Gastrocnemius medialis (tissue), 4 donors: ENCODE results near the gene PWWP2B. TPM values are rescaled to one million over a fixed set of nuclear protein-coding genes. Genes with fewer than 3 reads are reported as not detected.

Experiments used
- ATAC-seq, 2 donors: fragments of 150-250 bp; one replicate each; pipeline ENCODE4 v1.9.1; 2016
- DNase-seq, 2 donors: peaks; one replicate each; pipeline ENCODE4 v3.0.0-alpha.2; 2019
- H3K27ac ChIP-seq, 4 donors: fragments of 200-600 bp; sonication (generic); 1 replicate in 1 of 4; 2 replicates in 3 of 4; pipeline ENCODE4 v1.5.1; 2016 to 2018; ENCODE audit warnings: mild to moderate bottlenecking in 2 of 4, moderate library complexity in 1 of 4
- H3K27me3 ChIP-seq, 3 donors: fragments of 200-600 bp; sonication (generic) in 2 of 3; 1 replicate in 1 of 3; 2 replicates in 2 of 3; pipeline versions ENCODE4 v1.5.1 to v1.6.0; 2016 to 2019; ENCODE audit warnings: mild to moderate bottlenecking in 1 of 3, moderate library complexity in 1 of 3
- H3K36me3 ChIP-seq, 2 donors: fragments of 200-600 bp; sonication (generic) in 1 of 2; one replicate each; pipeline ENCODE4 v1.5.1; 2017 to 2018
- H3K4me1 ChIP-seq, 2 donors: fragments of 200-600 bp; sonication (generic) in 1 of 2; one replicate each; pipeline ENCODE4 v1.5.1; 2016 to 2017; ENCODE audit warnings: mild to moderate bottlenecking in 2 of 2
- H3K4me3 ChIP-seq, 4 donors: fragments of 200-600 bp; sonication (generic) in 3 of 4; 1 replicate in 1 of 4; 2 replicates in 3 of 4; pipeline ENCODE4 v1.5.1; 2016 to 2019; ENCODE audit warnings: mild to moderate bottlenecking in 2 of 4
- H3K9me3 ChIP-seq, 3 donors: fragments of 200-600 bp; sonication (generic) in 2 of 3; 1 replicate in 1 of 3; 2 replicates in 2 of 3; pipeline ENCODE4 v1.5.1; 2016 to 2019
- POLR2A ChIP-seq, 2 donors: fragments of 450-650 bp; IDR thresholded peaks; one replicate each; pipeline ENCODE4 v1.6.1; 2017; ENCODE audit warnings: antibody characterized with exemption in 2 of 2, mild to moderate bottlenecking in 2 of 2, moderate library complexity in 2 of 2
- in situ Hi-C, 4 donors: fragments of 200-750 bp; cut with MboI; loops; one replicate each; pipeline versions ENCODE4 v1.15.0 to v1.8.0; 2017; ENCODE audit warnings: low sequenced_read_pairs in 4 of 4
- intact Hi-C: fragments of 100-400 bp; cut with DNase I; formaldehyde crosslinking; loops from one replicate; pipeline ENCODE4 v1.15.1; 2023; ENCODE audit warnings: low total_unique reads
- total RNA-seq, 4 donors: library from RNA; depleted of rRNA; stranded (reverse); fragments of >200 nt; gene quantifications; one replicate each; pipeline versions ENCODE4 v1.1.0 to v1.2.3, GENCODE V29; 2016
- TF ChIP-seq, protein P1 (sequence below), 5 experiments: fragments of 450-650 bp in 3 of 5; fragments of 200-600 bp in 2 of 5; sonication (generic) in 2 of 5; IDR thresholded peaks in 4 of 5; conservative IDR thresholded peaks in 1 of 5; 1 replicate in 4 of 5; 2 replicates in 1 of 5; pipeline ENCODE4 v1.5.1; 2016 to 2019; ENCODE audit warnings: antibody characterized with exemption in 5 of 5, mild to moderate bottlenecking in 3 of 5, moderate library complexity in 3 of 5

Gene PWWP2B
- total RNA-seq, 4 donors from 2014 or later = 22.7 to 30.9 (median 24.4) TPM

GRCh38 chr10:132392811-132393694, 3.9 kb upstream of the PWWP2B start:
- H3K9me3 ChIP-seq = no peaks in the 10 kb centered on the region
- ATAC-seq (no peak), DNase-seq (peak in 1 of 2 donors; percentile 10)
- no peak overlapping the region for H3K27ac ChIP-seq
- TF ChIP-seq POLR2A (IDR thresholded peaks at IDR 0.05) = no peak
- TF ChIP-seq, protein P1, sequence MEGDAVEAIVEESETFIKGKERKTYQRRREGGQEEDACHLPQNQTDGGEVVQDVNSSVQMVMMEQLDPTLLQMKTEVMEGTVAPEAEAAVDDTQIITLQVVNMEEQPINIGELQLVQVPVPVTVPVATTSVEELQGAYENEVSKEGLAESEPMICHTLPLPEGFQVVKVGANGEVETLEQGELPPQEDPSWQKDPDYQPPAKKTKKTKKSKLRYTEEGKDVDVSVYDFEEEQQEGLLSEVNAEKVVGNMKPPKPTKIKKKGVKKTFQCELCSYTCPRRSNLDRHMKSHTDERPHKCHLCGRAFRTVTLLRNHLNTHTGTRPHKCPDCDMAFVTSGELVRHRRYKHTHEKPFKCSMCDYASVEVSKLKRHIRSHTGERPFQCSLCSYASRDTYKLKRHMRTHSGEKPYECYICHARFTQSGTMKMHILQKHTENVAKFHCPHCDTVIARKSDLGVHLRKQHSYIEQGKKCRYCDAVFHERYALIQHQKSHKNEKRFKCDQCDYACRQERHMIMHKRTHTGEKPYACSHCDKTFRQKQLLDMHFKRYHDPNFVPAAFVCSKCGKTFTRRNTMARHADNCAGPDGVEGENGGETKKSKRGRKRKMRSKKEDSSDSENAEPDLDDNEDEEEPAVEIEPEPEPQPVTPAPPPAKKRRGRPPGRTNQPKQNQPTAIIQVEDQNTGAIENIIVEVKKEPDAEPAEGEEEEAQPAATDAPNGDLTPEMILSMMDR (IDR thresholded peaks at IDR 0.05 in 4 of 5, conservative IDR thresholded peaks at IDR 0.05 in 1 of 5) = no peak
- no peak overlapping the region for H3K4me3 ChIP-seq
- H3K27me3 ChIP-seq = no peaks in the 10 kb centered on the region
- no peaks in the 10 kb centered on the region for H3K36me3 ChIP-seq
- H3K4me1 ChIP-seq = peaks cover 10 to 23% of the 10 kb centered on the region in 2 donors
- in situ Hi-C loops = loop anchor here in 3 of 4 donors (5.0 to 25.0 kb wide), 3 partner anchors 49 to 244 kb away; partner anchors contain the start of gene INPP5A (in 1 of the 3)
- intact Hi-C loops = loop anchor here (10.0 kb wide), 1 partner anchor 182 kb away; no protein-coding TSS in a partner anchor

DNA sequence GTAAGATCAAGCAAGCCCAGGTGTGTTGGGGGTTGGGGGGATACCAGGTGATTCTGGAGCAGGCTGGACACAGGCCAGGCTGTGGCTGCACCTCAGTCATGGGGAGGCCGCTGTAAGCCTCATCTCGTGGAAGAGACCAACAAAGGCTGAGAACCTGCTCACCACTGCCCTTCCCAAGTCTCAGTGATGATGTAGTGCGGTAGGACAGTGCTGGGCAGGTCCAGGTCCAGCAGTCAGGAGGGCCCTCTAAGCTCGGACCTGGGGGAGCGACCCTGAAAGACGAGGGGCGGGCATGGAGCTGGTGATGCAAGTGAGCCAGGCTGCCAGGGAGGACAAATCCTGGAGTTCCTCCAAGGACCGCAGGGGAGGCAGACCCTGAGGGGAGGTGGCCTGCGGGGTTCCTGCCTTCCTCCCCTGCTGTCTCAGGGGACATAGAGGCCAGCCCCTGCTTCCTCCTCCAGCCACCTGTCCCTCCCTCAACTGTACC, 3.3 kb upstream of the PWWP2B start:
- H3K27ac ChIP-seq = peak overlapping the region in 2 of 4 donors; percentile 97 to 98
- no peaks in the 10 kb centered on the region for H3K36me3 ChIP-seq
- H3K4me3 ChIP-seq = no peak overlapping the region
- no peak for ATAC-seq
- intact Hi-C loops (loop anchor here (10.0 kb wide), 1 partner anchor 181 kb away; no protein-coding TSS in a partner anchor), in situ Hi-C loops (loop anchor here in 3 of 4 donors (5.0 to 25.0 kb wide), 3 partner anchors 49 to 244 kb away; partner anchors contain the start of gene INPP5A (in 1 of the 3))
- H3K4me1 ChIP-seq = peaks cover 14 to 30% of the 10 kb centered on the region in 2 donors
- TF ChIP-seq POLR2A (IDR thresholded peaks at IDR 0.05) = no peak
- TF ChIP-seq, protein P1 (IDR thresholded peaks at IDR 0.05 in 4 of 5, conservative IDR thresholded peaks at IDR 0.05 in 1 of 5) = no peak
- no peak for DNase-seq
- no peaks in the 10 kb centered on the region for H3K27me3 ChIP-seq
- no peaks in the 10 kb centered on the region for H3K9me3 ChIP-seq

DNA sequence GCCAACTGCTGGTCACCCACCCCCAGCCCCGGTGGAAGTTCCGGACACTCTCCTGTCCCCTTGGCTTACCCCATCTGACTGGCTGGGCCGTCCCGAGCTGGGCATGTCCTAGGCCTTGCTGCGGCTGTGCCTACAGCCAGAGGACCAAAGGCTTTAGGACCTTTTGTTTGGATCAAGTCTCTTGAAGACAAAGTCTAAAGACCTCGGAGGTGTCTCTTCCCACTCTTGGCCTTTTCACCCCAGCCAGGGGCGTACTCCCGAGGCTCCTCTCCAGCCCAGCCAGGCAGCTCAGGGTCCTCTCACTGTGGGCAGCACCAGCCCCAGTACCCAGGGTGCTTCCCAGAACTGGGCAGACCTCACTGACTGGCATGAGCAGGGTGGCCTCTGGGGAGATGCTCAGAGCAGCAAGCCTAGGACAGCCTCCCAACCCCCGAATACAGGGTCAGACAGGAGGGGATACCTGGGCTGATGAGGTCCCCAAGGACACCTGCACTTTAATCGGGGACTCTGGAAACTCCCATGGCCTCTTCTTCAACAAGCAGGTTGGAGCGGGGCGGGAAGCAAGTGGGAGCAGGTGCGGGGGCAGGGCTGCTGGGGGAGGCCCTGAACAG, 2.7 kb upstream of the PWWP2B start:
- in situ Hi-C loops (loop anchor here in 3 of 4 donors (5.0 to 25.0 kb wide), 3 partner anchors 48 to 243 kb away; partner anchors contain the start of gene INPP5A (in 1 of the 3)), intact Hi-C loops (loop anchor here (10.0 kb wide), 1 partner anchor 180 kb away; no protein-coding TSS in a partner anchor)
- no peak overlapping the region for H3K4me3 ChIP-seq
- peak overlapping the region; percentile 88 to 98 (median 96) for H3K27ac ChIP-seq
- H3K36me3 ChIP-seq = no peaks in the 10 kb centered on the region
- no peak for ATAC-seq
- no peaks in the 10 kb centered on the region for H3K27me3 ChIP-seq
- H3K9me3 ChIP-seq = no peaks in the 10 kb centered on the region
- H3K4me1 ChIP-seq = peaks cover 19 to 31% of the 10 kb centered on the region in 2 donors
- TF ChIP-seq, protein P1 (IDR thresholded peaks at IDR 0.05 in 4 of 5, conservative IDR thresholded peaks at IDR 0.05 in 1 of 5) = no peak
- TF ChIP-seq POLR2A (IDR thresholded peaks at IDR 0.05) = no peak
- DNase-seq = no peak

DNA sequence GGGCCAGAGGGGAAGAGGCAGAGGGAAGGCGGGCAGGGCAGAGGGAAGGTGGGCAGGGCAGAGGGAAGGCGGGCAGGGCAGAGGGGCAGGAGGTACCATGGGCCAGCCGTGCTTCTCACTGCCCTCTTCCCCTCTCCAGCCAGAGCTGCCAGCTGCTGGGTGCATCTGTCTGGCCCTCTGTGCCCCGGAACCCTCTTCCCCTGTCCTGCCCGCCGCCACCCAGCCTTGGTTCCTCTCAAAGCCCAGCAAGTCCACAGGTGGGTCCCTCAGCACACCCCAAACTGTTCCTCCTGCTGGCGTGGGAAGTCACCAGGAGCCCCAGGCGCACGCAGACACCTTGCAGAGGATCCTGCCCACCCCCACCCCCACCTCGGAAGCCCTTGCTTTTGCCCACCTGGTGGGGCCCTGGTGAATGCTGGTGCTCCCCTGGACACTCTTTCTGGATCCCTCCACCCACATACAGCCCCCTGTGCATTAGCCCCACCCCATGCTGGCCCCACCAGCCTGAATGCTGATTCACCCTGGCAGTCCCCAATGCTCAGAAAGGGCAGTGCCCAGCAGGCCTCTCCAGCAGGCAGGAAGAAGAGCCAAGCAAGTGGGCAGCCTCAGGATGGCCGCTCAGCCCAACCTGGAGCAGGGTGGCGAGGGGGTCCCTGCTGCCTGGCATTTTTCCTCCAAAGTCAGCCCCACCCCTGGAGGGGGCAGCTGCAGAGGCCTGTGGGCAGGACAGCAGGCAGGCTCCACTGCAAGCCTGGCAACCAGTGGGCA, 1.9 kb upstream of the PWWP2B start:
- ATAC-seq = peak in 1 of 2 donors; percentile 0
- peak overlapping the region; percentile 88 to 98 (median 96) for H3K27ac ChIP-seq
- TF ChIP-seq, protein P1 (IDR thresholded peaks at IDR 0.05 in 4 of 5, conservative IDR thresholded peaks at IDR 0.05 in 1 of 5) = no peak
- no peak for TF ChIP-seq POLR2A (IDR thresholded peaks at IDR 0.05)
- H3K27me3 ChIP-seq = no peaks in the 10 kb centered on the region
- peaks cover 19 to 31% of the 10 kb centered on the region in 2 donors for H3K4me1 ChIP-seq
- in situ Hi-C loops = loop anchor here in 3 of 4 donors (5.0 to 25.0 kb wide), 3 partner anchors 47 to 242 kb away; partner anchors contain the start of gene INPP5A (in 1 of the 3)
- no peaks in the 10 kb centered on the region for H3K36me3 ChIP-seq
- H3K9me3 ChIP-seq = no peaks in the 10 kb centered on the region
- intact Hi-C loops = loop anchor here (5.0 to 10.0 kb wide), 2 partner anchors 180 to 232 kb away; no protein-coding TSS in a partner anchor
- DNase-seq = no peak
- H3K4me3 ChIP-seq = peak overlapping the region; percentile 69 to 72 (median 71)
